ENCODE data around the gene LAMB4.

Gene LAMB4

GRCh38 chr7:108149908-108150307, 19.7 kb upstream of the LAMB4 start:
- H3F3A ChIP-seq (ENCODE audit: control insufficient read depth, insufficient read depth) = no peaks in the 10 kb centered on the region
- no peak overlapping the region for H3K4me2 ChIP-seq (ENCODE audit: low read length)
- no peaks in the 10 kb centered on the region for H3K9me3 ChIP-seq (ENCODE audit: control insufficient read depth, insufficient read depth, low read length)

DNA sequence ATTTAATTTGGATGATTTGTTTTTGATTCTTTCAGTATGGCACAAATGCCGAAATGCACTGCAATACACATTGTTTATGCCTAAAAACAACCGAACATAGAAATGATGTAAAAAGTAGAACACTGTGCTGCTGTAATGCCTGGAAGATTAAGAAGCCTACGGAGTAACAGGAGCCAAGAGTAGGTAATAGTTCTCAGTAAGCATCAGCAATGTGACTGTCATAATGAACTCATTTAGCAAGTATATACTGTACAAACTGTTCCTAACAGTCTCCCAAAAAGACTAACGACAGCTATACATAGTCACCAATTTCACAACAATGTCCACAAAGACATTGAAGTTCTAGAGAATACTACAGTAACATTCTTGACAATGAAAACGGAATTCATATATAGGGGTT, 19.0 kb upstream of the LAMB4 start:
- no peaks in the 10 kb centered on the region for H3F3A ChIP-seq (ENCODE audit: control insufficient read depth, insufficient read depth)
- no peaks in the 10 kb centered on the region for H4K20me1 ChIP-seq (ENCODE audit: control insufficient read depth, insufficient read depth, low read depth, low read length)
- no peak overlapping the region for H3K4me2 ChIP-seq (ENCODE audit: low read length)
- peaks cover 28% of the 10 kb centered on the region for H3K27me3 ChIP-seq (ENCODE audit: control insufficient read depth, low read length)
- H3K36me3 ChIP-seq (ENCODE audit: control insufficient read depth, low read length) = no peaks in the 10 kb centered on the region
- H3K9me2 ChIP-seq (replicated peaks; ENCODE audit: control insufficient read depth, low read length) = no peaks in the 10 kb centered on the region
- H3K4me1 ChIP-seq (ENCODE audit: control insufficient read depth, low read length) = no peaks in the 10 kb centered on the region
- no peak overlapping the region for H3K4me3 ChIP-seq (ENCODE audit: low read length)
- no peaks in the 10 kb centered on the region for H3K79me2 ChIP-seq (ENCODE audit: control insufficient read depth, low read length)
- no peaks in the 10 kb centered on the region for H3K9me3 ChIP-seq (ENCODE audit: control insufficient read depth, insufficient read depth, low read length)
- H3K27ac ChIP-seq (ENCODE audit: low read depth, low read length) = no peak overlapping the region
- TF ChIP-seq EZH2phosphoT487 (IDR thresholded peaks at IDR 0.05; ENCODE audit: borderline replicate concordance, low read length) = no peak
- TF ChIP-seq, protein P1, sequence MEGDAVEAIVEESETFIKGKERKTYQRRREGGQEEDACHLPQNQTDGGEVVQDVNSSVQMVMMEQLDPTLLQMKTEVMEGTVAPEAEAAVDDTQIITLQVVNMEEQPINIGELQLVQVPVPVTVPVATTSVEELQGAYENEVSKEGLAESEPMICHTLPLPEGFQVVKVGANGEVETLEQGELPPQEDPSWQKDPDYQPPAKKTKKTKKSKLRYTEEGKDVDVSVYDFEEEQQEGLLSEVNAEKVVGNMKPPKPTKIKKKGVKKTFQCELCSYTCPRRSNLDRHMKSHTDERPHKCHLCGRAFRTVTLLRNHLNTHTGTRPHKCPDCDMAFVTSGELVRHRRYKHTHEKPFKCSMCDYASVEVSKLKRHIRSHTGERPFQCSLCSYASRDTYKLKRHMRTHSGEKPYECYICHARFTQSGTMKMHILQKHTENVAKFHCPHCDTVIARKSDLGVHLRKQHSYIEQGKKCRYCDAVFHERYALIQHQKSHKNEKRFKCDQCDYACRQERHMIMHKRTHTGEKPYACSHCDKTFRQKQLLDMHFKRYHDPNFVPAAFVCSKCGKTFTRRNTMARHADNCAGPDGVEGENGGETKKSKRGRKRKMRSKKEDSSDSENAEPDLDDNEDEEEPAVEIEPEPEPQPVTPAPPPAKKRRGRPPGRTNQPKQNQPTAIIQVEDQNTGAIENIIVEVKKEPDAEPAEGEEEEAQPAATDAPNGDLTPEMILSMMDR (IDR thresholded peaks at IDR 0.05; ENCODE audit: low read depth, low read length, poor library complexity, severe bottlenecking) = no peak

More at GRCh38 chr7:108149908-108150307, 19.7 kb upstream of the LAMB4 start:
- Histone ChIP-seq H3K4me1 (ENCODE audit: control insufficient read depth, low read length) (no peaks in the 10 kb centered on the region), H3K27ac (ENCODE audit: low read depth, low read length) (no peak overlapping the region), H3K36me3 (ENCODE audit: control insufficient read depth, low read length) (no peaks in the 10 kb centered on the region), H3K4me3 (ENCODE audit: low read length) (no peak overlapping the region), H3K79me2 (ENCODE audit: control insufficient read depth, low read length) (no peaks in the 10 kb centered on the region), H3K9me2 (replicated peaks; ENCODE audit: control insufficient read depth, low read length) (no peaks in the 10 kb centered on the region), H3K27me3 (ENCODE audit: control insufficient read depth, low read length) (peaks cover 22% of the 10 kb centered on the region), H4K20me1 (ENCODE audit: control insufficient read depth, insufficient read depth, low read depth, low read length) (no peaks in the 10 kb centered on the region)
- no peak for TF ChIP-seq EZH2phosphoT487 (IDR thresholded peaks at IDR 0.05; ENCODE audit: borderline replicate concordance, low read length)
- TF ChIP-seq, protein P1 (IDR thresholded peaks at IDR 0.05; ENCODE audit: low read depth, low read length, poor library complexity, severe bottlenecking) = no peak

DNA sequence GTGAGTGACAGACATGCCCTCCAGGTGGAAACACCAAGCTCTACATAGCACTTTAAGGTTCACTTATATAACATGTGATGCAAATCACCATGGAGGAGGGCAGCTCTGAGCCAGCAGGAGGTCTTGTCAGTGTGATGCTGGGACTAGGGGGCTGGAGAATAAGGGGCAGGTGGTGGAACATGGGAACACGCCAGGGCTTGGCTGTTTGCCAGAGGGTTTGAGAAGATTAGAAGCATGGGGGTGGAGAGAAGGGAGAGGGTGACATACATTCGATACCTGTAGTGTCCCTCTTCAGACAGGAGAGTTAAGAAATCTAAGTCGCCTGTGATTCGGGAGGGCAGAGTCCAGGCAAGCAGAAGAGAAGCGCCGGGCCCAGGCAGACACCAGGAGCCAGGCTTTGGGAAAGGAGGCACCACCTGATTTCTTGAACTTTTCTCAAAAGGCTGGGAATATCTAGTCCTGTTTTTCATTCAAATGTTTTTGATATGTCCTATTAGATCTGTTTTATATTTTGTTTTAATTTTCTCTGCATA, 16.9 kb upstream of the LAMB4 start:
- no peaks in the 10 kb centered on the region for H3K36me3 ChIP-seq (ENCODE audit: control insufficient read depth, low read length)
- H3K4me3 ChIP-seq (ENCODE audit: low read length) = no peak overlapping the region
- no peak overlapping the region for H3K27ac ChIP-seq (ENCODE audit: low read depth, low read length)
- peaks cover 34% of the 10 kb centered on the region for H3K27me3 ChIP-seq (ENCODE audit: control insufficient read depth, low read length)
- TF ChIP-seq, protein P1 (IDR thresholded peaks at IDR 0.05; ENCODE audit: low read depth, low read length, poor library complexity, severe bottlenecking) = no peak
- no peak for TF ChIP-seq EZH2phosphoT487 (IDR thresholded peaks at IDR 0.05; ENCODE audit: borderline replicate concordance, low read length)
- H3K9me3 ChIP-seq (ENCODE audit: control insufficient read depth, insufficient read depth, low read length) = no peaks in the 10 kb centered on the region
- H4K20me1 ChIP-seq (ENCODE audit: control insufficient read depth, insufficient read depth, low read depth, low read length) = no peaks in the 10 kb centered on the region
- no peak overlapping the region for H3K4me2 ChIP-seq (ENCODE audit: low read length)
- H3K4me1 ChIP-seq (ENCODE audit: control insufficient read depth, low read length) = no peaks in the 10 kb centered on the region
- H3K9me2 ChIP-seq (replicated peaks; ENCODE audit: control insufficient read depth, low read length) = no peaks in the 10 kb centered on the region
- H3K79me2 ChIP-seq (ENCODE audit: control insufficient read depth, low read length) = no peaks in the 10 kb centered on the region
- no peaks in the 10 kb centered on the region for H3F3A ChIP-seq (ENCODE audit: control insufficient read depth, insufficient read depth)
